GM12865 (cell line): ENCODE results near the gene VTN.

Source experiments
- DNase-seq: peaks from one replicate; pipeline ENCODE4 v3.0.0; 2010; ENCODE audit warnings: low read depth
- H3K4me3 ChIP-seq: 2 replicates; pipeline ENCODE4 v1.5.1; 2011; ENCODE audit warnings: mild to moderate bottlenecking, low read depth, low read length, control low read depth
- TF ChIP-seq, protein P1 (sequence below): IDR thresholded peaks from 2 replicates; pipeline ENCODE4 v1.5.1; 2011; ENCODE audit warnings: low read length, control low read depth, low read depth, inconsistent platforms; ENCODE audit not compliant: insufficient read depth; ENCODE audit errors: missing control alignments

The VTN gene

DNA sequence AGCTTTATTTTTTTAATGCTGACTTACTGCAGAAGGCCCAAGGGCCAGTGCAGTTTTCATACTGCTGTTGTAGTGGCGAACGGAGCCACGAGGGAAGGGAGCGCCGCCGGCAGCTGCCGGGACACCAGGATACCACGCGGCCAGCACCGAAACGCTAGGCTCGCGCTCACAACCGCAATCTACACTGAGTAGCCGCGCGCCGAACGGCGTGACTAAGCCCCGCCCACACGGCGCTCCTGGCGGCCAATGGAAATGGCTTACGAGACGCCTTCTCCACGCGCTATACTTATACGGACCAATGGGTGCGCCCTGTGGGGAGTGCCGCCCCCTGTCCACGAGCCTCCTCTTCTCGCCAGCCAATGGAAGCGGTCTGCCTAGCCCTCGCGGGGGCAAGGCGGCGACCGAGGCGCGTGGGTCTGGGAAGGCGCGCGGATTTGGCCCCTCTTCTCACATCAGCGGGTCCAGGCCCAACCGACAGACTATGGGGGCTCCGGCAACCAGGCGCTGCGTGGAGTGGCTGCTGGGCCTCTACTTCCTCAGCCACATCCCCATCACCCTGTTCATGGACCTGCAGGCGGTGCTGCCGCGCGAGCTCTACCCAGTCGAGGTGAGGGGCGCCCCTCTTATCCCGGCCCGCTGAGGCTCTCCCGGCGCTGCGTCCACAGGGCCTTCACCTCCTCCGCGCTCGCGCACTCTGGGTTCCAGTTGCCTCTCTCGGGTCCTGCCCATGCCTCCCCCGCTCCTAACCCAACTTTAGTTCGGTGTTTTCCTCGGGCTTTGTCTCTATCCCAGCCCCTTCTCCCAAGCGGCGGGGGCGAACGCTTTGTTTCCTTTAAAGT is 51.1 kb downstream of the VTN start, which contains the start of gene TMEM97:
TMEM97 (plus strand) TSS at position 442 of the 839 bp plus-strand sequence; CDS start at position 482, 40 bp downstream.
- peak within 1 kb of the TSS; percentile 98 for H3K4me3 ChIP-seq
- TF ChIP-seq, protein P1, sequence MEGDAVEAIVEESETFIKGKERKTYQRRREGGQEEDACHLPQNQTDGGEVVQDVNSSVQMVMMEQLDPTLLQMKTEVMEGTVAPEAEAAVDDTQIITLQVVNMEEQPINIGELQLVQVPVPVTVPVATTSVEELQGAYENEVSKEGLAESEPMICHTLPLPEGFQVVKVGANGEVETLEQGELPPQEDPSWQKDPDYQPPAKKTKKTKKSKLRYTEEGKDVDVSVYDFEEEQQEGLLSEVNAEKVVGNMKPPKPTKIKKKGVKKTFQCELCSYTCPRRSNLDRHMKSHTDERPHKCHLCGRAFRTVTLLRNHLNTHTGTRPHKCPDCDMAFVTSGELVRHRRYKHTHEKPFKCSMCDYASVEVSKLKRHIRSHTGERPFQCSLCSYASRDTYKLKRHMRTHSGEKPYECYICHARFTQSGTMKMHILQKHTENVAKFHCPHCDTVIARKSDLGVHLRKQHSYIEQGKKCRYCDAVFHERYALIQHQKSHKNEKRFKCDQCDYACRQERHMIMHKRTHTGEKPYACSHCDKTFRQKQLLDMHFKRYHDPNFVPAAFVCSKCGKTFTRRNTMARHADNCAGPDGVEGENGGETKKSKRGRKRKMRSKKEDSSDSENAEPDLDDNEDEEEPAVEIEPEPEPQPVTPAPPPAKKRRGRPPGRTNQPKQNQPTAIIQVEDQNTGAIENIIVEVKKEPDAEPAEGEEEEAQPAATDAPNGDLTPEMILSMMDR: no peak
- DNase-seq: peak; percentile 99

GRCh38 chr17:28317966-28318758 is 51.9 kb downstream of the VTN start:
- TF ChIP-seq, protein P1: no peak
- DNase-seq: peak; percentile 20
- H3K4me3 ChIP-seq: peak overlapping the region; percentile 98
